ENCODE data around the gene EPHB1. TPM values are rescaled to one million over a fixed set of nuclear protein-coding genes. Genes with fewer than 3 reads are reported as not detected.

Gene EPHB1
- total RNA-seq, 2 experiments from 2014 or later = 0.39 to 0.91 TPM

DNA sequence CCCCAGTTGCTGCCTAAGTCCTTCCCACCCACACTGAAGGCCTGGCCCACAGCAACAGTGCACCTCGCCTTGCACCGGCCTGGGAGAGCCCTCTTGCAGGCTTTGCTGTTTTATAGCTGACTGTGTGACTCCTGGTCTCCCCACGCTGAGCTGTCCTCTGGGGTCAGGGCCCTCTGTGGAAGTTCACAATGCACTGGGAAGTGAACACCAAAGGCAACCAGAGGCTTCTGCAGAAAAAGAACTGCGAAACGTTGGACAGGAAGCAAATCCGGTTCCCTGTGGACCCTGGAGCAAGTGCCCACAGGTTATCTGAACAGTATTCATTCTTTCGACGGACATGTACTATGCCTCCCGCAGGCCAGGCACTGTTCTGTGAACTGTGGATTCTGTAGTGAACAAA is 737 bp upstream of the EPHB1 start:
- peaks cover 67% of the 10 kb centered on the region for H3K27me3 Mint-ChIP-seq
- H3K9me3 Mint-ChIP-seq = no peaks in the 10 kb centered on the region
- ATAC-seq (ENCODE audit: low read depth) (no peak), DNase-seq (no peak)
- H3K36me3 Mint-ChIP-seq = no peaks in the 10 kb centered on the region
- H3K4me3 Mint-ChIP-seq = peak overlapping the region; percentile 94
- POLR2A ChIA-PET = no interaction called here
- H3K4me1 Mint-ChIP-seq = peaks cover 16% of the 10 kb centered on the region
- H3K27ac Mint-ChIP-seq = no peak overlapping the region

DNA sequence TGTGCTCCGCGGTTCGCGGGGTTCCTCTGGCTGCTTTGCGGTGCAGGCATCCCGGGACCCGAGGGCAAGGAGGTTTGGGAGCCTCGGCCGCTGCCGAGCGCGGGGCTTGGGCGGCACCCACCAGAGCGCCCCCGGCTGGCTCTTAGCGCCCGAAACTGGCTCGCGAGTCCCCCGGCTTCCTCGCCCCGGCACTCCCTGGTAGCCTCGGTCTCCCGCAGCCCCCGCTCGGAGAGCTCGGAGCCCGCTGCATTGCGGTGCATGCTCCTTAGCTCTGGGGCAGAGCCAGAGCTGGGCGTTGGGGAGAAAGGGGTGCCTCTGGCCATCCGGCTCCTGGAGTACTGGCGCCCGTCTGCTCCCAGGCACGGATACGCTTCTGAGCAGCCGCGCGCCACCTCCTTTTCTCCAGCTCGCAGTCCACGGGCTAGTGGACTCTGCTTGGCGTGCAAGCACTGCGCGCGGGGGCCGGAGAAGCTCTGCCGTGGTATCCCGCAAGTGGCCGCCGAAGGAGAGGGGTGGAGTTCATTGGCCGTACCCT is 753 bp downstream of the EPHB1 start:
- H3K27me3 Mint-ChIP-seq = peaks cover 66% of the 10 kb centered on the region
- peak; percentile 58 for DNase-seq
- POLR2A ChIA-PET = no interaction called here
- no peaks in the 10 kb centered on the region for H3K36me3 Mint-ChIP-seq
- peaks cover 16% of the 10 kb centered on the region for H3K4me1 Mint-ChIP-seq
- no peak for ATAC-seq (ENCODE audit: low read depth)
- peak overlapping the region; percentile 94 for H3K4me3 Mint-ChIP-seq
- no peaks in the 10 kb centered on the region for H3K9me3 Mint-ChIP-seq
- no peak overlapping the region for H3K27ac Mint-ChIP-seq

DNA sequence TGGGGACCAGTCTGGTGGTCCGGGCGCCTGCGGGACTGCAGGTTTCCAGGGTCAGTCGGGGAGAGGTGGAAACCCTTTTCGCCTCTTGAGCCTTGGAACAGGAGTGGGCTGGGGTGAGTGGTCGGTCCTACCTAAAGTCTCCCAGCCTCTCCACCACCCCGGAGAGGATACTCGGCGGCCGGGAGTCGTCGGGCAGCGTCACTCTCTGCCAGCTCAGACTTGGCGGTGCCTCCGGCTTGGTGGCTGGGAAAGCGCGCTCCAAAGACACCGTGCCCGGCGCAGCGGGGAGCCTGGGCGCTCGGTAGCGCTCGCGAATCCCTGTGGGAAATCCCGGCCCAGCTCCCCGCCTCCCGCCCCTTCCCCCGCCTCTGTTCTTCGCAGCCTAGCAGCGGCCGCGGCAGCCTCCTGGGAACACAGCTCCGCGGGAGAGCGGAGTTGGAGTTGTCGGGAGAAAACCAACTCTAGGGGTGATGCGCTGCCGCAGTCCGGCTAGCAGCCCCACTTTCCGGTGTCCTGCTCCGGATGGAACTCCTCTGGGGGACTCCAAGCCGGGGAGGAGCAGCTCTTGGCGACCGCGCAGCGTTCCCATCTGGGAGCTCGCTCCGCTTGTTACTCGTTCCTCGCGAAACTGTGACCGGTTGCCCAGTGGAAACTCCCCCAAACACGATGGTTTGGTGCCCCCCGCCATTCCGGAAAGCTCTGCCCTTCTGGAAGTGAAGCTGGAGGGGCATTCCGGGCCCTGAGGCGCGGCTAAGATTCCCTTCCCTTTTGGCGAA is 1.4 kb downstream of the EPHB1 start:
- H3K27me3 Mint-ChIP-seq = peaks cover 69% of the 10 kb centered on the region
- H3K4me1 Mint-ChIP-seq = peaks cover 18% of the 10 kb centered on the region
- H3K4me3 Mint-ChIP-seq = peak overlapping the region; percentile 49
- no peaks in the 10 kb centered on the region for H3K36me3 Mint-ChIP-seq
- POLR2A ChIA-PET = no interaction called here
- no peak for ATAC-seq (ENCODE audit: low read depth)
- no peaks in the 10 kb centered on the region for H3K9me3 Mint-ChIP-seq
- H3K27ac Mint-ChIP-seq = no peak overlapping the region
- DNase-seq = peak; percentile 39

DNA sequence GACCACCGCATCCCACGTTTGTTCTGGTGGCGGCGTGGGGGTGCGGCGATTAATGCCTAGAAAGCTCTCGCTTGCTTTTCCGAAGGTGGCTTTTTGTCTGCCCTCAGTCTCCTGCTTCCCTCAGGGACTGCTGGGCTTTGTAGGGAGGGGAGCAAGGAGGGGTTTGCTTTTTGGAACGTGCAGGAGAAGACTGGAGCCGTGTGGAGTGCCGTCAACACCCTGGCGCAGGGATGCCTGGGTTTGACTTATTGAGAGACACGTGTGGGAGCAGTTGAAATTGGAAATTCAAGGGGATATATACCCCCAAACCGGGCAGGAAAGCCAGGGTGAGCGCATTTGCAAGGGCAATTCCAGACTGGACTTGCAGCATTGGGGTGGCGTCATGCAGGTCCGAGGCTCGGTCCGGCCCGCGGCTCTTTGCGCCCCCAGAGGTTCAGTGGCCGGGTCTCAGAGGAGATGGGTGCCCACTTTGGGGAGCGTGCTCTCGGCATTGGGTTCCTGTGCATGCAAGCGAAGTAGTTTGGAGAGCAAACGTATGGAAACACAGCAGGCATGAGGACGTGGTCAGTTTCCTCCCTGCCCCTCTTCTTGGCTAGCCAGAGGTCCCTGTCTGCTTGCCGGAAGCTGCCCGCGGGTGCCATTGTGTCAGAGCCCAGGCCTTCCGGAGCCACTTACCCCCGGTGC is 2.1 kb downstream of the EPHB1 start:
- Mint-ChIP-seq H3K36me3 (no peaks in the 10 kb centered on the region), H3K27me3 (peaks cover 62% of the 10 kb centered on the region), H3K4me1 (peaks cover 26% of the 10 kb centered on the region), H3K27ac (no peak overlapping the region), H3K4me3 (peak overlapping the region; percentile 49), H3K9me3 (no peaks in the 10 kb centered on the region)
- DNase-seq (no peak), ATAC-seq (ENCODE audit: low read depth) (no peak)
- POLR2A ChIA-PET = no interaction called here

DNA sequence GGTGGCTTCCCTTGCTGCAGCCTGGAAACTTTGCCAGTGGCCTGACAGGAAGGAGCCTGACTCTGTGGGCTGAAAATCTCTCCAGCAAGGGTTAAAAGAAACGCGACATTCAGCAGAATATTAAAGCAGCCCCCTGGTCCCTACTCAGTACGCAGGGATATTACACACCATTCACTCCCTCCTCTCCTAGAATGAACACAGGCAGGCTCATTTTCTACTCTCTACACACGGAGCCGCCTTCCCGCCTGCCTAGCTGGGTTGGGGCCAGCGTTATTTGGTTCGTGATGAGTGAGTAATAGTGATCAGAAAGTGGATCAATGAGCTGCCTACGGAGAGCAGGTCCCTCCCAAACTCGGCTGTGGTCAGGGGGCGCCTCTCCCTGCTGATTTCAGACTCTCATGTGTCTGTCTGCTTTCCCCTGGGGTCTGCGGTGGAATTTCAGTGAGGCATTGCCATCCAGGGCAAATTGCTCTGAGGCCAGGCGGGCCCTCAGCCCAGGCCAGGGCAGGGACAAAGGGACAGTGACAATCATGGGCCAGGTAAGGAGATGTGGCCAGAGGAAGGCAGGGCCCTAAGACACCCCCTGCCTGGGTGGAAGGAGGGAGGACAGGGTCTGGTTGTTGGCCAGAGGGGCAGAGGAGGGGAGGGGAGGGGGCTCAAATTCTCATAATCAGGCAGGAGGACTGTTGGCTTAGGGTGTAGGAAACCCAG is 2.8 kb downstream of the EPHB1 start:
- Mint-ChIP-seq H3K27me3 (peaks cover 60% of the 10 kb centered on the region), H3K9me3 (no peaks in the 10 kb centered on the region), H3K4me1 (peaks cover 33% of the 10 kb centered on the region), H3K27ac (no peak overlapping the region), H3K4me3 (peak overlapping the region; percentile 49), H3K36me3 (no peaks in the 10 kb centered on the region)
- ATAC-seq (ENCODE audit: low read depth) (no peak), DNase-seq (no peak)
- POLR2A ChIA-PET = no interaction called here

DNA sequence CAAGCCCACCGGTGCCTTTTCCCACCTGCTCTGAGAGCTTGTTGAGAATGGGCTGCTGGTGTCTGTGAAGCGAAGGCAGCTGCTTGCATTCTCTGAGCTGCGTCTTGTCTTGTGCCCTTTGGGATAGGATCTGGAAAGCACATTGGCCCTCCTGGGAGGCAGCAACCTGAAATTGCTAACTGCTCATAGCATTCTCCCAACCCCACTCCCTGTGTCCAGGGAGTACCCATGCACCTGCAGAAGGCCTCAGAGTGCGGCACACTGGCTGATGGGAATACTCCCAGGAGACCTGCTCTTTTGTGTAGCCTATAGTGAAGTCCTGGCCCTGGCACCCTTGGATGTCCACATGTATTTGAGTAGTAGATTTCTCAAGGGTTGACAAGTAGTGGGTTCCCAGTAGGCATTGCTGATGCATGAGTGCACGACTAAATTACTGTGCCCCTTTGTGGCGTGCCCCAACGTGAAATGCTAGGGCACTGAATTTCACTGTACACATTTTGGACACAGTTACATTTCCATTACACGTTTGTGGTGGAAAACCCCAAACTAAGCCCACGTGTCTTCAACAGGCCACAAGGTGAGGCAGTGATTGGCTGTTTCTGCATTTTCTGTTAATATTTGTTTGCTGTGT is 3.7 kb downstream of the EPHB1 start:
- Mint-ChIP-seq H3K27me3 (peaks cover 54% of the 10 kb centered on the region), H3K9me3 (no peaks in the 10 kb centered on the region), H3K36me3 (no peaks in the 10 kb centered on the region), H3K4me1 (peaks cover 41% of the 10 kb centered on the region), H3K4me3 (no peak overlapping the region), H3K27ac (no peak overlapping the region)
- DNase-seq (no peak), ATAC-seq (ENCODE audit: low read depth) (no peak)
- POLR2A ChIA-PET = no interaction called here

DNA sequence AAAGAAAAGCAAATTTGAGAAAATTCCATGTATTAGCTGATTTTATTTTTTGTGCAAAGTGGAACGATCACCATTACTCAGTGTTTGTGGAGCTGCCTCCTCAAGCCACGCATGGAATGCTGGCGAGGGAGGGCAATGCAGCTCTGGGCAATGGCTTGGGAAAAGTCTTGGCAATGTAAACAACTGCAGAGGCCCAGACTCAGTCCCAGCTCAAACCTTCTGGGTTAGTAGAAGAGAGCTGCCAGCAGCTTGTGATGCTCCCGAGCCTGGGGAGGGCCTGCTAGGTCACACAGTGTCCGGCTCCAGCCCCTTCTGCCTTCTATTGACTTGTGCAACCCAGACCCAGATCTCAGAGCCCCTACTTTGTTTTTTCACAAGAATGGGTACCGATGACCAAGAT is 4.3 kb downstream of the EPHB1 start:
- Mint-ChIP-seq H3K27me3 (peaks cover 54% of the 10 kb centered on the region), H3K36me3 (peaks cover under 1% of the 10 kb centered on the region), H3K4me1 (peaks cover 42% of the 10 kb centered on the region), H3K4me3 (no peak overlapping the region), H3K9me3 (no peaks in the 10 kb centered on the region), H3K27ac (no peak overlapping the region)
- ATAC-seq (ENCODE audit: low read depth) (no peak), DNase-seq (no peak)
- POLR2A ChIA-PET = no interaction called here

DNA sequence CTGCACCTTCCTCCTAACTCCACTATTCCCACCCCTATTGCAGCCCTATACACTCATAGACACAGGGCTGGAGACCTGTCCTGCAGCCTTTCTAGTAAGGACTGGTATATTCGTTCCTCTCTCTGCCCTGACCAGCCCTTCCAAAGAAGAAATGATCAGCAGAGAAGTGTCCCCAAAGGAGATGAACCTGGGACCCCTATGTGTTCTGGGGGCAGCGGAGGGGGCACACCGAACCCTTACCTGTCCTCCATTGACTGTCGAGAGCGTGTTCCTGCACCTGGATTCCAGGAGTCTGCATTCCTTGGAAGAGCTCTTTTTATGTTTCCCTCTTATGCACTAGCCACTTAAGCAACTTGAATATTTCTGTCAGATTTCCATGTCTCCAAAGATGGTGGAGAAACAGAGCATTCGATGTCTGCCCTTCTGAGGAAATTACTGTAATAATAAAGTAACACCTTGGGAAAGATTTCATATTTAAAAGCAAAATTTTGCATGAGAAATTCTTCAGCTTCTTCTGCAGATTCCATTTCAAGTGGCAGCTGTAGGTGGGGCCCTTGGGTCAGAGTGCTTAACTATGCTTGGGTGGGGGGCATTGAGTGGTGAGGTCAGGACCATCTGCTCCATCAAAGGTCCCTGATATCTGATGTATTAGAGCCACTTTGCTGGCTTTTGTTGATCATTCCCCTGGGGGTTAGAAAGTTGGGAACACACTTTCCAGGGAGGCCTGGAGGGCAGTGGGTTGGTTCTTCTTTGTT is 6.3 kb downstream of the EPHB1 start:
- ATAC-seq (ENCODE audit: low read depth) (no peak), DNase-seq (no peak)
- Mint-ChIP-seq H3K4me1 (peaks cover 38% of the 10 kb centered on the region), H3K36me3 (peaks cover 4% of the 10 kb centered on the region), H3K4me3 (no peak overlapping the region), H3K9me3 (peaks cover 2% of the 10 kb centered on the region), H3K27ac (peak overlapping the region; percentile 36), H3K27me3 (peaks cover 55% of the 10 kb centered on the region)
- POLR2A ChIA-PET = no interaction called here

DNA sequence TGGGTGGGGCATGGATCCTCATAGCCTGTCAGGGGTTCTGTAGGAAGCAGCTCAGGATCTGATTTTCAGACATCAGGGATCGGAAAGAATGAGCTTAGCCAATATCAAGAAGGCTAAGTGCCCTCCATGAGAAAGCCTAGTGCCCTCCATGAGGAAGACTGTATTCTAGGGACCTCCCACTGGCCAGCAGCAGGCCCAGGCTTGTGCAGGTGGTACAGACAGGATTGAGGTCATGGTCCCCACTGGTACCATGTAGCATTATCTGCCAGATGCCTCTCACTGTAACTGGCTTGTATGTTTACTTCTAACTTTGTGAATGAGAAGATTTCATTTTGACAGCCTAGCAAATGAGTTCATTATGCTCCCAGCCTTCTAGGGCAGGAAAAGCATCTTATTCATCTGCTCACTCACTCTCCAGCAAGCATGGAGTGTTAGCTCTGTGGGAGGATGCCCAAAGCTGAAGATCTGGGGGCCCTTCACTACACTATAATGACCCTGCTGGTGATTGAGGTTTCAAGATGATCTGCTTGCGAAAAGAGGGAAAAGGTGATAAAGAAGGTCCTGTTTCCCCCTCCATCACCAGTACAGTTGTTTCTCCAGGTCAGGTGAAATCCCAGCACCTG is 7.5 kb downstream of the EPHB1 start:
- POLR2A ChIA-PET = interaction anchor here (0.7 kb wide), 1 partner anchor 33 kb away, joined by 3 read pairs; no protein-coding TSS in a partner anchor
- Mint-ChIP-seq H3K36me3 (peaks cover 6% of the 10 kb centered on the region), H3K27ac (peak overlapping the region; percentile 90), H3K9me3 (peaks cover 2% of the 10 kb centered on the region), H3K4me1 (peaks cover 32% of the 10 kb centered on the region), H3K27me3 (peaks cover 55% of the 10 kb centered on the region), H3K4me3 (peak overlapping the region; percentile 62)
- DNase-seq = no peak
- peak; percentile 48 for ATAC-seq (ENCODE audit: low read depth)

DNA sequence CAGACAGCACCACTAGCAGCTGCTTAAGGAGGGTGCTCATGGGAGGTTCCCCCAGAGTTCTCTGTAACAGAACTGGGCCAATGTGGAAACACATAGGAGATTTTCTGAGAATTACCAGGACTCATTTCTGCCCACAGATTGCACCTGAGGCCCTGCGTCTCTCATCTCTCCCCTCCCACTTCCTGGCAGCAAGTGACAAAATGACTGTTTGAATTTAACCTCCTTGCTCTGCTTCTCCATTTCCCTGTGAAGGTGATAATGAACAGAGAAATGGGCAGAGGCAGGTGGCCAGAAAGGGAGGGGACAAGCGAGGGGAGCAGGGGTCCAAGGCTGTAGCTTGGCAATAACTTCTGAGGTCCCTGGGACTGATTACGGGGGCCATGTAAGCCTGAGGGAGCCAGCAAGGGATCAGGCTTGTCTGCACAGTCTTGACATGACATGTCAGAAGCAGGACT is 8.0 kb downstream of the EPHB1 start:
- POLR2A ChIA-PET = interaction anchor here (0.7 to 1.0 kb wide), 2 partner anchors 32 to 50 kb away, joined by 3 read pairs; no protein-coding TSS in a partner anchor
- peak overlapping the region; percentile 90 for H3K27ac Mint-ChIP-seq
- peaks cover 28% of the 10 kb centered on the region for H3K4me1 Mint-ChIP-seq
- peaks cover 6% of the 10 kb centered on the region for H3K36me3 Mint-ChIP-seq
- peaks cover 54% of the 10 kb centered on the region for H3K27me3 Mint-ChIP-seq
- DNase-seq (peak; percentile 53), ATAC-seq (ENCODE audit: low read depth) (peak; percentile 99)
- peaks cover 2% of the 10 kb centered on the region for H3K9me3 Mint-ChIP-seq
- peak overlapping the region; percentile 62 for H3K4me3 Mint-ChIP-seq

DNA sequence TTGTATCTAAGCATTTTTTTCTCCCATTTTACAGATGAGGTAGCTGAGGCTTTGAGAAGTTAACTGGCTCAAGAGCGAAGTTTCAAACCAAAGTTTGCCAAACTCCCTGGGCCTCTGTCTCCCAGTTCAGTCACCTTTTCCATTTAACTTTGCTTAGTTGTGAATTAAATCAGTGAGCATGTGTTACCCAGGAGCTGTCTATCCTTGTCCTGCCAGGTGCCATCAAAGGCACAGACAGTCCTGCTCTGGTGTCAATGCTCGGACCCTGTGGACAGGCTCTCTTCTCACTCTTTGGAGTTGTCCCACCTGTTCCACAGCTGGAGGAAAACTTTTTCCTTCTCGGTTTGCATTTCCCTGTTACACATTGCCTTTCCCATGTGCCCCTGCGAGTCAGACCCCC is 8.6 kb downstream of the EPHB1 start:
- Mint-ChIP-seq H3K27ac (peak overlapping the region; percentile 90), H3K36me3 (peaks cover 6% of the 10 kb centered on the region), H3K27me3 (peaks cover 54% of the 10 kb centered on the region), H3K4me3 (no peak overlapping the region), H3K4me1 (peaks cover 28% of the 10 kb centered on the region), H3K9me3 (peaks cover 2% of the 10 kb centered on the region)
- ATAC-seq (ENCODE audit: low read depth) (no peak), DNase-seq (no peak)
- POLR2A ChIA-PET = interaction anchor here (1.0 kb wide), 1 partner anchor 50 kb away, joined by 3 read pairs; no protein-coding TSS in a partner anchor
